Mesendoderm (in vitro differentiated cells): ENCODE measurements around the gene TMF1.
A peak's percentile ranks its signal among the peaks of the same experiment; 100 is the strongest.

Source experiments
- DNase-seq: peaks from one replicate; pipeline ENCODE4 v3.0.0; 2013
- H2AK5ac ChIP-seq: 2 replicates; pipeline ENCODE4 v1.6.1; 2013; ENCODE audit warnings: low read length, inconsistent platforms
- H2BK120ac ChIP-seq: 2 replicates; pipeline ENCODE4 v1.6.1; 2013; ENCODE audit warnings: low read depth, mild to moderate bottlenecking, low read length, moderate library complexity, mixed read lengths
- H2BK15ac ChIP-seq: replicated peaks from 2 replicates; pipeline ENCODE4 v1.6.1; 2013; ENCODE audit warnings: low read depth, mild to moderate bottlenecking, moderate library complexity
- H2BK5ac ChIP-seq: 2 replicates; pipeline ENCODE4 v1.6.1; 2013; ENCODE audit warnings: low read length, inconsistent platforms
- H3K18ac ChIP-seq: 2 replicates; pipeline ENCODE4 v1.6.1; 2013; ENCODE audit warnings: mild to moderate bottlenecking, low read length, mixed read lengths
- H3K23ac ChIP-seq: one replicate; pipeline ENCODE4 v1.6.1; 2013; ENCODE audit warnings: low read length
- H3K27ac ChIP-seq: 2 replicates; pipeline ENCODE4 v1.5.1; 2013; ENCODE audit warnings: low read depth, mild to moderate bottlenecking, inconsistent platforms, low read length, moderate library complexity
- H3K27me3 ChIP-seq: 2 replicates; pipeline ENCODE4 v1.6.1; 2013; ENCODE audit warnings: low read length, control low read depth, mild to moderate bottlenecking, inconsistent platforms; ENCODE audit not compliant: insufficient read depth, poor library complexity
- H3K36me3 ChIP-seq: 2 replicates; pipeline ENCODE4 v1.6.1; 2013; ENCODE audit warnings: low read length, inconsistent platforms; ENCODE audit not compliant: control insufficient read depth, insufficient read depth
- H3K4ac ChIP-seq: one replicate; pipeline ENCODE4 v1.6.1; 2013; ENCODE audit warnings: low read depth, mild to moderate bottlenecking, low read length, moderate library complexity
- H3K4me1 ChIP-seq: 2 replicates; pipeline ENCODE4 v1.6.1; 2013; ENCODE audit warnings: low read depth, low read length, inconsistent platforms; ENCODE audit not compliant: control insufficient read depth
- H3K4me2 ChIP-seq: 2 replicates; pipeline ENCODE4 v1.6.1; 2013; ENCODE audit warnings: low read length
- H3K4me3 ChIP-seq: 2 replicates; pipeline ENCODE4 v1.5.1; 2013; ENCODE audit warnings: mild to moderate bottlenecking, low read length
- H3K56ac ChIP-seq: one replicate; pipeline ENCODE4 v1.6.1; 2013; ENCODE audit warnings: low read length
- H3K79me1 ChIP-seq: 2 replicates; pipeline ENCODE4 v1.6.1; 2013; ENCODE audit warnings: low read length, inconsistent platforms
- H3K79me2 ChIP-seq: 2 replicates; pipeline ENCODE4 v1.6.1; 2013; ENCODE audit warnings: mild to moderate bottlenecking, low read length; ENCODE audit not compliant: control insufficient read depth, insufficient read depth
- H3K9ac ChIP-seq: 2 replicates; pipeline ENCODE4 v1.6.1; 2013; ENCODE audit warnings: low read length, inconsistent platforms
- H4K5ac ChIP-seq: one replicate; pipeline ENCODE4 v1.6.1; 2013; ENCODE audit warnings: low read length
- H4K8ac ChIP-seq: one replicate; pipeline ENCODE4 v1.6.1; 2013; ENCODE audit warnings: low read depth, mild to moderate bottlenecking, control low read depth, low read length, moderate library complexity
- WGBS: extraction: QIAGEN DNeasy Blood & Tissue Kit; methylation state at CpG from one replicate; pipeline ENCODE4 v1.1.7; 2013; ENCODE audit warnings: low lambda C conversion rate, missing lambda C conversion rate; ENCODE audit not compliant: insufficient coverage; ENCODE audit errors: extremely low coverage; 5-methylcytosine and 5-hydroxymethylcytosine counted together

Gene TMF1

GRCh38 chr3:69094467-69095205 lies 42.5 kb upstream of the TMF1 start:
- Histone ChIP-seq H3K9ac (no peak overlapping the region), H3K4me1 (no peaks in the 10 kb centered on the region), H2BK120ac (no peak overlapping the region), H3K23ac (no peak overlapping the region), H4K5ac (no peak overlapping the region), H3K4me2 (no peak overlapping the region), H3K4me3 (no peak overlapping the region), H3K27me3 (no peaks in the 10 kb centered on the region), H3K79me1 (no peaks in the 10 kb centered on the region), H3K56ac (no peak overlapping the region), H3K79me2 (no peaks in the 10 kb centered on the region), H3K27ac (no peak overlapping the region), H3K18ac (no peak overlapping the region), H2BK5ac (no peak overlapping the region), H3K4ac (no peak overlapping the region), H3K36me3 (no peaks in the 10 kb centered on the region), H4K8ac (no peak overlapping the region), H2BK15ac (no peak overlapping the region), H2AK5ac (no peak overlapping the region)
- WGBS, result no CpG with 5 or more reads among the region's 8 CpGs
- DNase-seq, result no peak

GRCh38 chr3:69092030-69092516 lies 39.9 kb upstream of the TMF1 start:
- WGBS, result no CpG with 5 or more reads among the region's 4 CpGs
- peak overlapping the region; percentile 23 for H3K27ac ChIP-seq

GRCh38 chr3:69091389-69092029 lies 39.4 kb upstream of the TMF1 start:
- no peak overlapping the region for H4K8ac ChIP-seq
- no peak overlapping the region for H2BK120ac ChIP-seq
- H2BK15ac ChIP-seq, result no peak overlapping the region
- H3K56ac ChIP-seq, result no peak overlapping the region
- H3K4me2 ChIP-seq, result no peak overlapping the region
- no peak overlapping the region for H3K27ac ChIP-seq
- H3K36me3 ChIP-seq, result no peaks in the 10 kb centered on the region
- H4K5ac ChIP-seq, result no peak overlapping the region
- H3K4me3 ChIP-seq, result no peak overlapping the region
- H2AK5ac ChIP-seq, result no peak overlapping the region
- no peak overlapping the region for H2BK5ac ChIP-seq
- H3K27me3 ChIP-seq, result no peaks in the 10 kb centered on the region
- H3K79me2 ChIP-seq, result no peaks in the 10 kb centered on the region
- no peak overlapping the region for H3K4ac ChIP-seq
- no CpG with 5 or more reads among the region's 5 CpGs for WGBS
- H3K23ac ChIP-seq, result no peak overlapping the region
- no peaks in the 10 kb centered on the region for H3K79me1 ChIP-seq
- no peak overlapping the region for H3K18ac ChIP-seq
- H3K4me1 ChIP-seq, result peaks cover 3% of the 10 kb centered on the region
- H3K9ac ChIP-seq, result no peak overlapping the region
- no peak for DNase-seq

More at GRCh38 chr3:69092030-69092516, 39.9 kb upstream of the TMF1 start:
- Histone ChIP-seq H4K8ac (no peak overlapping the region), H2BK120ac (no peak overlapping the region), H2BK5ac (no peak overlapping the region), H3K9ac (no peak overlapping the region), H3K79me1 (no peaks in the 10 kb centered on the region), H3K4me2 (no peak overlapping the region), H4K5ac (no peak overlapping the region), H3K27me3 (no peaks in the 10 kb centered on the region), H2BK15ac (no peak overlapping the region), H3K79me2 (no peaks in the 10 kb centered on the region), H2AK5ac (no peak overlapping the region), H3K23ac (no peak overlapping the region), H3K4me3 (no peak overlapping the region), H3K36me3 (no peaks in the 10 kb centered on the region), H3K4me1 (peaks cover 3% of the 10 kb centered on the region), H3K4ac (no peak overlapping the region), H3K56ac (no peak overlapping the region), H3K18ac (no peak overlapping the region)
- DNase-seq, result peak; percentile 24

- no CpG with 5 or more reads among the region's 3 CpGs for WGBS
- Histone ChIP-seq H3K4ac (no peak overlapping the region), H3K79me1 (no peaks in the 10 kb centered on the region), H3K18ac (no peak overlapping the region), H3K27ac (no peak overlapping the region), H3K4me1 (peaks cover 8% of the 10 kb centered on the region), H3K36me3 (no peaks in the 10 kb centered on the region), H2BK120ac (no peak overlapping the region), H2BK15ac (no peak overlapping the region), H2BK5ac (no peak overlapping the region), H2AK5ac (no peak overlapping the region), H3K23ac (no peak overlapping the region), H3K56ac (no peak overlapping the region), H4K8ac (no peak overlapping the region), H3K9ac (no peak overlapping the region), H3K27me3 (no peaks in the 10 kb centered on the region), H4K5ac (no peak overlapping the region), H3K4me2 (no peak overlapping the region), H3K4me3 (no peak overlapping the region), H3K79me2 (no peaks in the 10 kb centered on the region)
- DNase-seq, result peak; percentile 25
These were observed 37.9 kb upstream of the TMF1 start for GRCh38 chr3:69090021-69090420.

- Histone ChIP-seq H3K79me1 (no peaks in the 10 kb centered on the region), H3K4ac (no peak overlapping the region), H3K27ac (no peak overlapping the region), H2BK5ac (no peak overlapping the region), H3K36me3 (no peaks in the 10 kb centered on the region), H2BK15ac (no peak overlapping the region), H2BK120ac (no peak overlapping the region), H3K56ac (no peak overlapping the region), H3K4me2 (no peak overlapping the region), H3K27me3 (no peaks in the 10 kb centered on the region), H3K4me1 (peaks cover 9% of the 10 kb centered on the region), H3K18ac (no peak overlapping the region), H3K79me2 (no peaks in the 10 kb centered on the region), H4K8ac (no peak overlapping the region), H3K9ac (no peak overlapping the region), H4K5ac (no peak overlapping the region), H3K4me3 (no peak overlapping the region), H2AK5ac (no peak overlapping the region), H3K23ac (no peak overlapping the region)
- WGBS, result no CpG with 5 or more reads among the region's 2 CpGs
- no peak for DNase-seq
These were observed 35.9 kb upstream of the TMF1 start for GRCh38 chr3:69088063-69088462.
